Epithelial cell of proximal tubule (primary cell): ENCODE measurements around the gene SMARCB1. TPM values are rescaled to one million over a fixed set of nuclear protein-coding genes. Genes with fewer than 3 reads are reported as not detected.

Source experiments
- DNase-seq: peaks from one replicate; pipeline ENCODE4 v3.0.0-alpha.2; 2011; ENCODE audit warnings: low read depth
- H3K4me3 ChIP-seq: 2 replicates; pipeline ENCODE4 v1.5.1; 2011; ENCODE audit warnings: low read depth, mild to moderate bottlenecking, low read length
- total RNA-seq: library from RNA; depleted of rRNA; stranded (reverse); fragments of >200 nt; gene quantifications from 2 replicates; pipeline ENCODE4 v1.2.3, GENCODE V29; 2015
- TF ChIP-seq, protein P1 (sequence below): conservative IDR thresholded peaks from 2 replicates; pipeline ENCODE4 v1.5.1; 2012; ENCODE audit warnings: low read depth, mild to moderate bottlenecking, low read length

Gene SMARCB1
- total RNA-seq, 1 donor from 2014 or later = 173 TPM

DNA sequence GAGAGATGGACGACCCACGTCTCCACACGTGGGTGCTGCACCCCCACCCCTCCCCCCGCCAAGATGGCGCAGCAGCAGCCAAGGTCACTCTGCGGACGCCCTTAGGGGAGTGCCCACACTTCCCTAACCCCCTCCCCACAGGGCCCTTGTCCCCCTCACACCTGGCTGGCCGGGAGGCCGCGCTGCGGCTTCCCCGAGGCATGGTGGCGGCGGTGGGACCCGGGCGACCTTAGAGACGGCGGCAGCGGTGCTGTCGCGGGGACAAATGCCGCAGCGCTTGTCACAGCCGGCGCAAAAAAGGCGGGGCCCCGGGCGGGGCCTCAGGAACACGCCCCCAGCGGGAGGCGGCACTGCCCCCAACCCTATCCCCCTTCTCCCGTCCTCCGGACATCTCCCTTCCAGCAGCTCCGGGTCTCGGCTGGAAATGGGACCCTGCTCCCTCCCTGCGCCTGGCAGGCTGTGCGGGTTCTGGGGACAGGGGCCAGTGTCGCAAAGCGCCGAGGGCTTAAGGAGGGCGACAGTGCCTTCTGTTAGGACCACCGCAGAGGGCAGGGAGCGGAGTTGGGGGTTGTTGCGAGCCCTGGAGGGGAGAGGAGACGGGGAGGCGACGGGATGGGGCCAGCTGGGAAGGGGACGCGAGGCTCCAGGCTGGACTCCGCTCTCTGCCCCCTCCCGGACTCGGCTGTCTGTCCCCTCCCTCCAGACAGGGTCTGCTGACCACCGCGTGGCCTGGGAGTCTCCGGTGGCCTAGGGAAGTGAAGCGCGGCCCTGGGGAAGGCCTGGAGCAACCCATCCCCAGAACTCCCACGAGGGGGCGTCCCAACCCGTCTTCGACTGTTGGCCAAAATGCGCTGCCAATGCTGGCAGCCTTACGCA lies 18.9 kb upstream of the SMARCB1 start, which contains the start of gene CHCHD10:
Gene CHCHD10 (minus strand): TSS at position 300 of the 876 bp plus-strand sequence. CDS start 98 bp downstream, at position 202.
- H3K4me3 ChIP-seq = peak within 1 kb of the TSS; percentile 78
- DNase-seq = no peak
- TF ChIP-seq, protein P1, sequence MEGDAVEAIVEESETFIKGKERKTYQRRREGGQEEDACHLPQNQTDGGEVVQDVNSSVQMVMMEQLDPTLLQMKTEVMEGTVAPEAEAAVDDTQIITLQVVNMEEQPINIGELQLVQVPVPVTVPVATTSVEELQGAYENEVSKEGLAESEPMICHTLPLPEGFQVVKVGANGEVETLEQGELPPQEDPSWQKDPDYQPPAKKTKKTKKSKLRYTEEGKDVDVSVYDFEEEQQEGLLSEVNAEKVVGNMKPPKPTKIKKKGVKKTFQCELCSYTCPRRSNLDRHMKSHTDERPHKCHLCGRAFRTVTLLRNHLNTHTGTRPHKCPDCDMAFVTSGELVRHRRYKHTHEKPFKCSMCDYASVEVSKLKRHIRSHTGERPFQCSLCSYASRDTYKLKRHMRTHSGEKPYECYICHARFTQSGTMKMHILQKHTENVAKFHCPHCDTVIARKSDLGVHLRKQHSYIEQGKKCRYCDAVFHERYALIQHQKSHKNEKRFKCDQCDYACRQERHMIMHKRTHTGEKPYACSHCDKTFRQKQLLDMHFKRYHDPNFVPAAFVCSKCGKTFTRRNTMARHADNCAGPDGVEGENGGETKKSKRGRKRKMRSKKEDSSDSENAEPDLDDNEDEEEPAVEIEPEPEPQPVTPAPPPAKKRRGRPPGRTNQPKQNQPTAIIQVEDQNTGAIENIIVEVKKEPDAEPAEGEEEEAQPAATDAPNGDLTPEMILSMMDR = peak; percentile 77

DNA sequence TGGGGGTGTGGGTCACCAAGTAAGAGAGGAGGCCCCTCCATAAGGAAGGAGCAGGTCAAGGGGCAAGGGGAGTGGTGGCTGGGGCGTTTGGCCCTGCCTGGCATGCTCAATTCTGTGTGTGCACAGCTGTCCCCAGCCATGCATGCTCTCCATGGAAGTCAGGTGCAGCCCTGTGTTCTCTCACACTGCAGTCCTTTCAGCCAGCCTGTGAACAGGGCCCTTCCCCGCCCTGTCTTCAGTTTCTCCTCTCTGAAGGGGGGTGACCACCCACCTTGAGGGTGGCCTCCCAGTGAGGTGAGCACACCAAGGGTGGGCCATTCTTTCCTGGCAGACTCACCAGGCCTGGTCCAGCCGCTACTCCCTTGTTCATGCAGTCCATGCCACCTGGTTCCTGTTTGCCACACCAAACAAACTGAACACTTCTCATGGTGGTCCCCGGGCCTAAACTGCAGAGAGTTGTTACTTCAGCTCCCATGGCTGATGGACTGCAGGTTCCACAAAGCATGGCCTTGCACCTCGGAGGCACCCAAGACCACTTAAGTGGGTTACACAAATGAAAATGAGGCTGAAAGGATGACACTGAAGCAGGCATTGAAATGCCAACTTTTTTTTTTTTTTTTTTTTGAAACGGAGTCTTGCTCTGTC lies 17.3 kb upstream of the SMARCB1 start:
- no peak for DNase-seq
- TF ChIP-seq, protein P1 = no peak
- no peak overlapping the region for H3K4me3 ChIP-seq

DNA sequence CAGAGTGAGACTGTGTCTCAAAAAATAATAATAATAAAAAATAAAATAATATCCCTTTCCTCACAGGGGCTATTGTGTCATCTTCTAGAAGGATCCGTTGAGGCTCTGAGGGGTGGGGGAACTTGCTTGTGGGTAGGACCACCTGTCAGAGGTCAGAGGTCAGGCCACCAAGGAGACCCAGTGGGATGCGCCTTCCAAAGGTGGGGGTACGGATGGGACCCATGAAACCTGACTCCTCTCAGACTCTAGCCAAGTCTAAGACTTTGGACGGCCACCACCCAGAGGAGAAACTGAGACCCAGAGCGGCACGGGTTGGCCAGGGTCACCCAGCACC lies 14.5 kb upstream of the SMARCB1 start:
- DNase-seq = no peak
- peak overlapping the region; percentile 42 for H3K4me3 ChIP-seq
- TF ChIP-seq, protein P1 = no peak

DNA sequence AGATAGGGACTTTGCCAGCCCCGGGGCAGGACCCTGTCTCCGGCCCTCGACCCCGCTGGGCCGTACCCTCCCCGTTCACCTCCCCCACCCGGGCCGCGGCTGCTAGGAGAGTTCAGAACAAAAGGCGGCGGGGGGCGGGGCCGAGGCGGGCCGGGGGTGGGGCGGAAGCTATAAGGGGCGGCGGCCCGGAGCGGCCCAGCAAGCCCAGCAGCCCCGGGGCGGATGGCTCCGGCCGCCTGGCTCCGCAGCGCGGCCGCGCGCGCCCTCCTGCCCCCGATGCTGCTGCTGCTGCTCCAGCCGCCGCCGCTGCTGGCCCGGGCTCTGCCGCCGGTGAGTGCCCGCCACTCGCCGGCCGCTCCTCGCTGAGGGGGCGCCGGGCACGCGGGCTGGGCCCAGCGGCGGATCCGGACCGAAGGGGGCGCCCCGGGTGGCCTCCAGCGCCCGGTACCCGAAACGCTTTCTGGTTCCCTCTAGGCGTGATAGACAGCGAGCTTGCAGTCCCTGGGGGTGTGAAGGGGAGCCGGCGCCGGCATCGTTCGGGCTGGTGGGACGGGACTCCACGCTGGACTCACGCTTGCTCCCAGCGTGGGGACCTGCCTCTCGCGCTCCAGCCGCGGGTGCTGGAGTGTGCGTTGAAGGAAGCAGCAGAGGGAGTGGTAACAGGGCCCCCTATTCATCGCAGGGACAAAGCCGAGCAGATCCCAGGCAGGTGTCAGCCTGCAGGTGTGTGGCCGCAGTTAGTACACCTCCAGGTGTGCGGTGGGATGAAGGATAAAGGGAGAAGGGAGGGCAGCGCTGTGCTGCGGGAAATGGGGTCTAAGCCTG lies 13.9 kb upstream of the SMARCB1 start, which contains the start of gene MMP11:
Gene MMP11 (plus strand): TSS at position 201 of the 825 bp plus-strand sequence. CDS start 22 bp downstream, at position 223.
- no peak for DNase-seq
- peak within 1 kb of the TSS; percentile 44 for H3K4me3 ChIP-seq
- TF ChIP-seq, protein P1 = no peak

DNA sequence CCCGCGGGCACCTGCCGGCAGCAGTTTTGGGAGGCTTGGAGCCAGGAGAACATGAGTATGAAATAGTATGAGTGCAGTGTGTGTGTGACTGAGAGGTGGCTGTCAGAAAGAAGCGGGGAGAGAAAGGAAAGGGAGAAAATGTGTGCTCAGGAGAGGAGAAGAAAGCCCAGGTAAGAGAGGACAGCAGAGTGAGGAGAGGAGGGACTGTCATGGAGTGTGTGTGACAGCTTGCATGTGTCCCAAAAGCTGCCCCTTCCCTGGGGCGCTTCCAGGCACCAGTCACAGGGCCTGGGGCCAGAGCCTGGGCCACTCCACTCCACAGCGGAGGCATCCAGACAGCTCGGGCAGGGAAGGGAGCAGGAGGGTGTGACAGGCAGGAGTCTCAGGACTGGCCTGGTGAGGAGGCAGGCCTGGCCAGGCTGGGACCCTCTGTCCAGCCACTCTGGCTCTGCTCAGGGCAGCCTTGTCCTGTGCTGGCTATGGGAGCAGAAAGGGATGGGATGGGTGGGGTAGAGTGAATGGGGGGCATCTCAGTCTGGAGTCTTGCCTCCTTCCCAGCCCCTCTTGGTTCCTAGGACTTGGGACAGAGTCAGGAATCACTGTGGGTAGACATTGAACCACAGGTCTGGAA lies 13.2 kb upstream of the SMARCB1 start:
- H3K4me3 ChIP-seq = peak overlapping the region; percentile 44
- DNase-seq = no peak
- TF ChIP-seq, protein P1 = no peak
